Gastroesophageal sphincter (tissue), 4 donors: Measurements from ENCODE around the gene GSK3B. TPM values are rescaled to one million over a fixed set of nuclear protein-coding genes. Genes with fewer than 3 reads are reported as not detected.

ENCODE experiments used
- ATAC-seq: fragments of 150-250 bp; one replicate; pipeline ENCODE4 v1.9.1; 2016; ENCODE audit warnings: mild to moderate bottlenecking, moderate library complexity
- H3K27ac ChIP-seq, 4 donors: fragments of 200-600 bp; sonication (generic) in 3 of 4; 1 replicate in 3 of 4; 2 replicates in 1 of 4; pipeline ENCODE4 v1.5.1; 2016 to 2019
- H3K27me3 ChIP-seq: fragments of 200-600 bp; sonication (generic); one replicate; pipeline ENCODE4 v1.5.1; 2019
- H3K36me3 ChIP-seq, 2 donors: fragments of 200-600 bp; sonication (generic); one replicate each; pipeline ENCODE4 v1.5.1; 2019; ENCODE audit warnings: control low read depth in 1 of 2
- H3K4me1 ChIP-seq, 3 donors: fragments of 200-600 bp; sonication (generic); 1 replicate in 2 of 3; 2 replicates in 1 of 3; pipeline ENCODE4 v1.5.1; 2016 to 2019; ENCODE audit warnings: control low read depth in 2 of 3
- H3K4me3 ChIP-seq, 2 donors: fragments of 200-600 bp; sonication (generic); one replicate each; pipeline ENCODE4 v1.5.1; 2019; ENCODE audit warnings: mild to moderate bottlenecking in 1 of 2, moderate library complexity in 1 of 2
- H3K9me3 ChIP-seq, 3 donors: fragments of 200-600 bp; sonication (generic); one replicate each; pipeline ENCODE4 v1.5.1; 2017 to 2019; ENCODE audit warnings: control low read depth in 2 of 3
- CTCF ChIP-seq, 4 experiments: fragments of 200-600 bp in 2 of 4; fragments of 450-650 bp in 2 of 4; sonication (generic) in 1 of 4; IDR thresholded peaks; one replicate each; pipeline ENCODE4 v1.5.1; 2017 to 2019; ENCODE audit warnings: antibody characterized with exemption in 4 of 4, mild to moderate bottlenecking in 2 of 4, moderate library complexity in 2 of 4
- EP300 ChIP-seq: sonication (generic); formaldehyde crosslinking; IDR thresholded peaks from one replicate; pipeline ENCODE4 v1.6.1; 2017; ENCODE audit warnings: antibody characterized with exemption, mild to moderate bottlenecking
- POLR2A ChIP-seq, 2 donors: fragments of 450-650 bp; IDR thresholded peaks; one replicate each; pipeline ENCODE4 v1.6.1; 2017; ENCODE audit warnings: antibody characterized with exemption in 2 of 2, mild to moderate bottlenecking in 2 of 2, moderate library complexity in 1 of 2
- POLR2AphosphoS5 ChIP-seq: sonication (generic); formaldehyde crosslinking; IDR thresholded peaks from one replicate; pipeline ENCODE4 v1.6.1; 2017; ENCODE audit warnings: antibody characterized with exemption
- WGBS, 2 donors: methylation state at CpG; one replicate each; pipeline ENCODE4 v1.1.5; 2018; ENCODE audit warnings: low coverage in 1 of 2; 5-methylcytosine and 5-hydroxymethylcytosine counted together
- total RNA-seq, 4 donors: library from RNA; depleted of rRNA; stranded (reverse); fragments of >200 nt; gene quantifications; one replicate each; pipeline ENCODE4 v1.1.0, GENCODE V29; 2016

GSK3B gene
- total RNA-seq, 4 donors from 2014 or later = 32.7 to 40.6 (median 34.6) TPM

GRCh38 chr3:119792270-119792669 lies 302.0 kb downstream of the GSK3B start:
- Histone ChIP-seq H3K4me1 (no peaks in the 10 kb centered on the region), H3K4me3 (no peak overlapping the region), H3K36me3 (no peaks in the 10 kb centered on the region), H3K27me3 (no peaks in the 10 kb centered on the region), H3K27ac (no peak overlapping the region), H3K9me3 (no peaks in the 10 kb centered on the region)
- TF ChIP-seq POLR2AphosphoS5 (no peak), EP300 (no peak), CTCF (IDR thresholded peaks at IDR 0.05) (no peak), POLR2A (IDR thresholded peaks at IDR 0.05) (no peak)
- 100% methylated on average over 2 of the region's 8 CpGs; no CpG with 5 or more reads in 1 of the 2 donors for WGBS, 2 donors
- ATAC-seq = no peak

- ATAC-seq = no peak
- Histone ChIP-seq H3K27me3 (no peaks in the 10 kb centered on the region), H3K36me3 (no peaks in the 10 kb centered on the region), H3K9me3 (no peaks in the 10 kb centered on the region), H3K4me1 (no peaks in the 10 kb centered on the region), H3K4me3 (no peak overlapping the region), H3K27ac (no peak overlapping the region)
- TF ChIP-seq POLR2AphosphoS5 = no peak
- TF ChIP-seq CTCF (IDR thresholded peaks at IDR 0.05) = no peak
- TF ChIP-seq EP300 = no peak
- TF ChIP-seq POLR2A (IDR thresholded peaks at IDR 0.05) = no peak
- WGBS, 2 donors = 71 to 73% methylated on average over 3 of the region's 3 CpGs
These were observed 303.9 kb downstream of the GSK3B start for GRCh38 chr3:119790369-119790768.

- no peaks in the 10 kb centered on the region for H3K36me3 ChIP-seq
- WGBS, 2 donors = 80 to 90% methylated on average over 1 to 2 of the region's 2 CpGs
- no peak overlapping the region for H3K4me3 ChIP-seq
- ATAC-seq = no peak
- H3K27me3 ChIP-seq = no peaks in the 10 kb centered on the region
- TF ChIP-seq EP300 = no peak
- TF ChIP-seq POLR2A (IDR thresholded peaks at IDR 0.05) = no peak
- no peak for TF ChIP-seq CTCF (IDR thresholded peaks at IDR 0.05)
- TF ChIP-seq POLR2AphosphoS5 = no peak
- no peaks in the 10 kb centered on the region for H3K9me3 ChIP-seq
- no peaks in the 10 kb centered on the region for H3K4me1 ChIP-seq
- H3K27ac ChIP-seq = no peak overlapping the region
These were observed 307.8 kb downstream of the GSK3B start for GRCh38 chr3:119786409-119786808.

GRCh38 chr3:119783883-119784282 lies 310.4 kb downstream of the GSK3B start:
- no peak overlapping the region for H3K4me3 ChIP-seq
- no peaks in the 10 kb centered on the region for H3K27me3 ChIP-seq
- 63 to 67% methylated on average over 6 to 7 of the region's 7 CpGs for WGBS, 2 donors
- no peak for ATAC-seq
- H3K36me3 ChIP-seq = no peaks in the 10 kb centered on the region
- no peaks in the 10 kb centered on the region for H3K4me1 ChIP-seq
- H3K9me3 ChIP-seq = no peaks in the 10 kb centered on the region
- no peak for TF ChIP-seq POLR2A (IDR thresholded peaks at IDR 0.05)
- no peak for TF ChIP-seq EP300
- no peak for TF ChIP-seq CTCF (IDR thresholded peaks at IDR 0.05)
- TF ChIP-seq POLR2AphosphoS5 = no peak
- H3K27ac ChIP-seq = no peak overlapping the region

GRCh38 chr3:119783255-119783654 lies 311.0 kb downstream of the GSK3B start:
- ATAC-seq = no peak
- 75 to 83% methylated on average over 2 of the region's 2 CpGs for WGBS, 2 donors

More at GRCh38 chr3:119783255-119783654, 311.0 kb downstream of the GSK3B start:
- no peak overlapping the region for H3K4me3 ChIP-seq
- H3K4me1 ChIP-seq = no peaks in the 10 kb centered on the region
- H3K36me3 ChIP-seq = no peaks in the 10 kb centered on the region
- no peaks in the 10 kb centered on the region for H3K27me3 ChIP-seq
- no peaks in the 10 kb centered on the region for H3K9me3 ChIP-seq
- TF ChIP-seq POLR2A (IDR thresholded peaks at IDR 0.05) = no peak
- no peak for TF ChIP-seq CTCF (IDR thresholded peaks at IDR 0.05)
- no peak for TF ChIP-seq EP300
- no peak for TF ChIP-seq POLR2AphosphoS5
- H3K27ac ChIP-seq = no peak overlapping the region
